K562 (cell line): Measurements from ENCODE around the gene NUB1. TPM values are rescaled to one million over a fixed set of nuclear protein-coding genes. Genes with fewer than 3 reads are reported as not detected.

Experiments used
- ATAC-seq: fragments of 200-7000 bp; cut with Tn5 transposase; 3 replicates; pipeline ENCODE4 v1.9.1; 2020; ENCODE audit warnings: moderate library complexity
- BruUV-seq: library from RNA; stranded (reverse); fragments of 400-500 nt; replicated peaks from 2 replicates; lab custom pipeline; 2021; lab: Mats Ljungman, UMichigan
- CTCF ChIA-PET: fragments of 300-600 bp; formaldehyde crosslinking; extraction: SDS; loops from one replicate; lab custom pipeline; 2021; ENCODE audit warnings: low intra/inter-chr PET ratio; lab: Yijun Ruan, JAX
- POLR2A ChIA-PET: fragments of 300-600, 350-650 bp; sonication (Branson Sonifier 250); formaldehyde crosslinking; extraction: SDS; loops from one replicate; lab custom pipeline; 2021; ENCODE audit warnings: antibody characterized with exemption, inconsistent platforms; lab: Yijun Ruan, JAX
- DNase-seq, 4 experiments: peaks; one replicate each; pipeline versions ENCODE4 v3.0.0 to v3.0.0-alpha.2; 2011 to 2018; ENCODE audit warnings: low spot score in 3 of 4, mixed read lengths in 3 of 4; ENCODE audit errors: extremely low read depth in 1 of 4
- FAIRE-seq: peaks from 2 replicates; lab custom pipeline; 2011; peaks lifted over from hg19 to GRCh38; lab: Jason Lieb, UNC
- H2AFZ ChIP-seq: 2 replicates; pipeline ENCODE4 v1.6.0; 2011; ENCODE audit warnings: low read depth, low read length, control low read depth, inconsistent platforms
- H3K27ac ChIP-seq: fragments of 200-600 bp; 3 replicates; pipeline ENCODE4 v1.8.0; 2011; ENCODE audit warnings: low read depth, mild to moderate bottlenecking, control low read depth, inconsistent platforms, low read length, moderate library complexity, mixed read lengths; ENCODE audit errors: extremely low read depth
- H3K27me3 ChIP-seq, 2 experiments: fragments of 300-600 bp in 1 of 2; 2 replicates in 1 of 2; 3 replicates in 1 of 2; pipeline versions ENCODE4 v1.6.0 to v1.8.0; 2011; ENCODE audit warnings: inconsistent platforms in 2 of 2, low read length in 2 of 2, mild to moderate bottlenecking in 1 of 2, mixed read lengths in 1 of 2, moderate library complexity in 1 of 2; ENCODE audit not compliant: control insufficient read depth in 2 of 2, insufficient read depth in 2 of 2
- H3K36me3 ChIP-seq: fragments of 300-600 bp; 3 replicates; pipeline ENCODE4 v1.8.0; 2011; ENCODE audit warnings: mild to moderate bottlenecking, low read length, inconsistent platforms; ENCODE audit not compliant: control insufficient read depth, insufficient read depth
- H3K4me1 ChIP-seq, 2 experiments: fragments of 200-600 bp in 1 of 2; replicated peaks in 1 of 2; 2 replicates in 1 of 2; 3 replicates in 1 of 2; pipeline versions ENCODE4 v1.5.1 to v1.8.0; 2011; ENCODE audit warnings: inconsistent platforms in 2 of 2, low read length in 2 of 2, mild to moderate bottlenecking in 1 of 2, mixed read lengths in 1 of 2, moderate library complexity in 1 of 2; ENCODE audit not compliant: control insufficient read depth in 2 of 2, insufficient read depth in 2 of 2
- H3K4me2 ChIP-seq: 2 replicates; pipeline ENCODE4 v1.6.1; 2011; ENCODE audit warnings: low read length, control low read depth, inconsistent platforms, mixed read lengths; ENCODE audit not compliant: insufficient read depth
- H3K4me3 ChIP-seq: fragments of 200-600 bp; sonication (generic), shearing (Covaris generic); 2 replicates; pipeline ENCODE4 v1.5.1; 2016; ENCODE audit warnings: control low read depth, inconsistent platforms
- H3K79me2 ChIP-seq: fragments of 200-600 bp; 3 replicates; pipeline ENCODE4 v1.8.0; 2011; ENCODE audit warnings: low read length, inconsistent platforms; ENCODE audit not compliant: control insufficient read depth, insufficient read depth
- H3K9ac ChIP-seq, 2 experiments: 2 replicates each; pipeline versions ENCODE4 v1.6.0 to v1.6.1; 2011; ENCODE audit warnings: low read depth in 2 of 2, low read length in 2 of 2, control low read depth in 1 of 2, inconsistent platforms in 1 of 2, mild to moderate bottlenecking in 1 of 2, mixed read lengths in 1 of 2; ENCODE audit not compliant: insufficient read depth in 1 of 2
- H3K9me1 ChIP-seq: one replicate; pipeline ENCODE4 v1.6.0; 2011; ENCODE audit warnings: inconsistent platforms, mild to moderate bottlenecking, low read length, moderate library complexity; ENCODE audit not compliant: control insufficient read depth, insufficient read depth
- H3K9me3 ChIP-seq: replicated peaks from 2 replicates; pipeline ENCODE4 v1.5.1; 2011; ENCODE audit warnings: low read depth, low read length, inconsistent platforms; ENCODE audit not compliant: control insufficient read depth, insufficient read depth
- H4K20me1 ChIP-seq: replicated peaks from 2 replicates; pipeline ENCODE4 v1.6.1; 2011; ENCODE audit warnings: low read length, inconsistent platforms, mixed read lengths; ENCODE audit not compliant: control insufficient read depth, insufficient read depth
- CREB5 ChIP-seq: fragments of 250-450 bp; sonication (Bioruptor Pico); IDR thresholded peaks from 2 replicates; pipeline ENCODE4 v1.5.0; 2020; ENCODE audit warnings: mild to moderate bottlenecking
- JUND ChIP-seq, 2 experiments: IDR thresholded peaks; 2 replicates in 1 of 2; 3 replicates in 1 of 2; pipeline ENCODE4 v1.6.1; 2011; ENCODE audit warnings: borderline replicate concordance in 2 of 2, low read depth in 2 of 2, low read length in 2 of 2, improper control_type of control experiment in 1 of 2, missing biosample characterization in 1 of 2, missing genetic modification characterization in 1 of 2, missing genetic modification reagents in 1 of 2
- KLF1 ChIP-seq: fragments of 450-650 bp; IDR thresholded peaks from 2 replicates; pipeline ENCODE4 v1.6.1; 2016; ENCODE audit warnings: missing genetic modification characterization, missing compliant biosample characterization
- SIRT6 ChIP-seq: IDR thresholded peaks from one replicate; pipeline ENCODE4 v1.6.1; 2012; ENCODE audit warnings: low read depth, mild to moderate bottlenecking, control low read depth, inconsistent platforms, low read length, moderate library complexity
- XRCC5 ChIP-seq: fragments of 200-400 bp; formaldehyde crosslinking; IDR thresholded peaks from 2 replicates; pipeline ENCODE4 v1.6.1; 2017; ENCODE audit warnings: low read depth, mild to moderate bottlenecking, low read length
- ZNF143 ChIP-seq: sonication (generic); formaldehyde crosslinking; IDR thresholded peaks from 2 replicates; pipeline ENCODE4 v1.9.0; 2022; ENCODE audit warnings: mild to moderate bottlenecking, missing genetic modification reagents
- WGBS: fragments of 100-300 bp; shearing (Covaris generic); methylation state at CpG from one replicate; pipeline ENCODE4 v1.1.6; 2016; ENCODE audit warnings: low coverage, mixed read lengths; ENCODE audit not compliant: insufficient coverage; ENCODE audit errors: missing lambda C conversion rate; 5-methylcytosine and 5-hydroxymethylcytosine counted together
- in situ Hi-C: fragments of 300-500 bp; cut with MboI; formaldehyde crosslinking; loops from 4 replicates; pipeline ENCODE4 v1.15.0; 2018; ENCODE audit warnings: inconsistent platforms, mixed read lengths
- intact Hi-C: fragments of 100-400 bp; cut with micrococcal nuclease; formaldehyde crosslinking; loops from 2 replicates; pipeline ENCODE4 v1.14.2; 2022
- polyA plus RNA-seq, 8 experiments: library from polyadenylated mRNA; depleted of rRNA in 4 of 8; stranded (reverse) in 5 of 8; unstranded in 3 of 8; fragments of >200 nt; fragmentation: Nextera tagmentation in 2 of 8; fragmentation: Illumina TruSeq in 1 of 8; extraction: Ambion mirVana in 2 of 8; extraction: Trizol in 1 of 8; gene quantifications; 2 replicates each; pipeline versions ENCODE4 v1.2.1 to v1.2.3, GENCODE V29; 2011 to 2014; ENCODE audit warnings: inconsistent platforms in 1 of 8, missing spikeins in 1 of 8
- total RNA-seq, 7 experiments: library from RNA; depleted of rRNA in 6 of 7; stranded (reverse); fragments of >200 nt in 6 of 7; fragmentation: Illumina TruSeq in 2 of 7; extraction: Trizol in 2 of 7; gene quantifications; 2 replicates each; pipeline versions ENCODE4 v1.2.1 to v1.2.3, GENCODE V29; 2011 to 2021; ENCODE audit warnings: low replicate concordance in 1 of 7
- TF ChIP-seq, protein P1 (sequence below): fragments of 200-800 bp; sonication (Bioruptor generic); IDR thresholded peaks from 2 replicates; pipeline ENCODE4 v1.6.1; 2016; ENCODE audit warnings: missing genetic modification characterization, missing compliant biosample characterization
- TF ChIP-seq, protein P2 (sequence below): sonication (generic); formaldehyde crosslinking; IDR thresholded peaks from 2 replicates; pipeline ENCODE4 v1.8.0; 2022; ENCODE audit warnings: missing genetic modification reagents, mild to moderate bottlenecking, borderline replicate concordance
- TF ChIP-seq, protein P3 (sequence below), 2 experiments: fragments of 450-650 bp in 1 of 2; sonication (generic) in 1 of 2; formaldehyde crosslinking in 1 of 2; IDR thresholded peaks in 1 of 2; conservative IDR thresholded peaks in 1 of 2; 2 replicates each; pipeline versions ENCODE4 v1.6.1 to v1.8.1; 2016 to 2023; ENCODE audit warnings: mild to moderate bottlenecking in 2 of 2, moderate library complexity in 2 of 2, inconsistent platforms in 1 of 2, missing genetic modification reagents in 1 of 2

Gene NUB1
- total and polyA plus RNA-seq, 9 of the 15 experiments (the other 6 are each of a cell fraction or from before 2014, with no cell fraction given): 43.2 to 159 (median 85.2) TPM

GRCh38 chr7:151415375-151416105 lies 73.9 kb downstream of the NUB1 start:
- Histone ChIP-seq H3K9me1 (no peaks in the 10 kb centered on the region), H3K36me3 (no peaks in the 10 kb centered on the region), H3K27me3 (peaks cover 4 to 14% of the 10 kb centered on the region in 2 experiments; a peak in 3 of 5 replicates), H3K9ac (no peak overlapping the region), H3K27ac (no peak overlapping the region), H4K20me1 (no peaks in the 10 kb centered on the region), H3K4me2 (no peak overlapping the region), H3K79me2 (no peaks in the 10 kb centered on the region), H3K4me1 (peaks cover 11 to 12% of the 10 kb centered on the region in 2 experiments), H3K4me3 (no peak overlapping the region), H2AFZ (no peak overlapping the region), H3K9me3 (peaks cover 8% of the 10 kb centered on the region; the same call in 1 of the 2 replicates)
- ATAC-seq (0 out of 3 replicates have a peak, but pooled peaks have one; percentile 23), DNase-seq (no peak), FAIRE-seq (no peak)
- no TSS peak for BruUV-seq
- in situ Hi-C loops (no loop called here), intact Hi-C loops (no loop called here)
- WGBS: 11% methylated on average over 3 of the region's 3 CpGs
- ChIA-PET CTCF (no interaction called here), POLR2A (interaction anchor here (0.7 to 0.9 kb wide), 2 partner anchors 7 to 8 kb away, joined by 4 to 5 read pairs; no protein-coding TSS in a partner anchor)
- TF ChIP-seq XRCC5 (no peak), SIRT6 (no peak), JUND (IDR thresholded peaks at IDR 0.05; ENCODE audit: borderline replicate concordance, low read depth, low read length) (no peak), JUND (tag; IDR thresholded peaks at IDR 0.05; ENCODE audit: borderline replicate concordance, low read depth, low read length) (no peak), ZNF143 (CRISPR knock-in tag) (no peak), CREB5 (CRISPR knock-in tag) (no peak), KLF1 (tag) (no peak)
- TF ChIP-seq, protein P1, sequence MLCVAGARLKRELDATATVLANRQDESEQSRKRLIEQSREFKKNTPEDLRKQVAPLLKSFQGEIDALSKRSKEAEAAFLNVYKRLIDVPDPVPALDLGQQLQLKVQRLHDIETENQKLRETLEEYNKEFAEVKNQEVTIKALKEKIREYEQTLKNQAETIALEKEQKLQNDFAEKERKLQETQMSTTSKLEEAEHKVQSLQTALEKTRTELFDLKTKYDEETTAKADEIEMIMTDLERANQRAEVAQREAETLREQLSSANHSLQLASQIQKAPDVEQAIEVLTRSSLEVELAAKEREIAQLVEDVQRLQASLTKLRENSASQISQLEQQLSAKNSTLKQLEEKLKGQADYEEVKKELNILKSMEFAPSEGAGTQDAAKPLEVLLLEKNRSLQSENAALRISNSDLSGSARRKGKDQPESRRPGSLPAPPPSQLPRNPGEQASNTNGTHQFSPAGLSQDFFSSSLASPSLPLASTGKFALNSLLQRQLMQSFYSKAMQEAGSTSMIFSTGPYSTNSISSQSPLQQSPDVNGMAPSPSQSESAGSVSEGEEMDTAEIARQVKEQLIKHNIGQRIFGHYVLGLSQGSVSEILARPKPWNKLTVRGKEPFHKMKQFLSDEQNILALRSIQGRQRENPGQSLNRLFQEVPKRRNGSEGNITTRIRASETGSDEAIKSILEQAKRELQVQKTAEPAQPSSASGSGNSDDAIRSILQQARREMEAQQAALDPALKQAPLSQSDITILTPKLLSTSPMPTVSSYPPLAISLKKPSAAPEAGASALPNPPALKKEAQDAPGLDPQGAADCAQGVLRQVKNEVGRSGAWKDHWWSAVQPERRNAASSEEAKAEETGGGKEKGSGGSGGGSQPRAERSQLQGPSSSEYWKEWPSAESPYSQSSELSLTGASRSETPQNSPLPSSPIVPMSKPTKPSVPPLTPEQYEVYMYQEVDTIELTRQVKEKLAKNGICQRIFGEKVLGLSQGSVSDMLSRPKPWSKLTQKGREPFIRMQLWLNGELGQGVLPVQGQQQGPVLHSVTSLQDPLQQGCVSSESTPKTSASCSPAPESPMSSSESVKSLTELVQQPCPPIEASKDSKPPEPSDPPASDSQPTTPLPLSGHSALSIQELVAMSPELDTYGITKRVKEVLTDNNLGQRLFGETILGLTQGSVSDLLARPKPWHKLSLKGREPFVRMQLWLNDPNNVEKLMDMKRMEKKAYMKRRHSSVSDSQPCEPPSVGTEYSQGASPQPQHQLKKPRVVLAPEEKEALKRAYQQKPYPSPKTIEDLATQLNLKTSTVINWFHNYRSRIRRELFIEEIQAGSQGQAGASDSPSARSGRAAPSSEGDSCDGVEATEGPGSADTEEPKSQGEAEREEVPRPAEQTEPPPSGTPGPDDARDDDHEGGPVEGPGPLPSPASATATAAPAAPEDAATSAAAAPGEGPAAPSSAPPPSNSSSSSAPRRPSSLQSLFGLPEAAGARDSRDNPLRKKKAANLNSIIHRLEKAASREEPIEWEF (CRISPR knock-in tag): no peak
- TF ChIP-seq, protein P2, sequence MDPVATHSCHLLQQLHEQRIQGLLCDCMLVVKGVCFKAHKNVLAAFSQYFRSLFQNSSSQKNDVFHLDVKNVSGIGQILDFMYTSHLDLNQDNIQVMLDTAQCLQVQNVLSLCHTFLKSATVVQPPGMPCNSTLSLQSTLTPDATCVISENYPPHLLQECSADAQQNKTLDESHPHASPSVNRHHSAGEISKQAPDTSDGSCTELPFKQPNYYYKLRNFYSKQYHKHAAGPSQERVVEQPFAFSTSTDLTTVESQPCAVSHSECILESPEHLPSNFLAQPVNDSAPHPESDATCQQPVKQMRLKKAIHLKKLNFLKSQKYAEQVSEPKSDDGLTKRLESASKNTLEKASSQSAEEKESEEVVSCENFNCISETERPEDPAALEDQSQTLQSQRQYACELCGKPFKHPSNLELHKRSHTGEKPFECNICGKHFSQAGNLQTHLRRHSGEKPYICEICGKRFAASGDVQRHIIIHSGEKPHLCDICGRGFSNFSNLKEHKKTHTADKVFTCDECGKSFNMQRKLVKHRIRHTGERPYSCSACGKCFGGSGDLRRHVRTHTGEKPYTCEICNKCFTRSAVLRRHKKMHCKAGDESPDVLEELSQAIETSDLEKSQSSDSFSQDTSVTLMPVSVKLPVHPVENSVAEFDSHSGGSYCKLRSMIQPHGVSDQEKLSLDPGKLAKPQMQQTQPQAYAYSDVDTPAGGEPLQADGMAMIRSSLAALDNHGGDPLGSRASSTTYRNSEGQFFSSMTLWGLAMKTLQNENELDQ (CRISPR knock-in tag): no peak
- TF ChIP-seq, protein P3, sequence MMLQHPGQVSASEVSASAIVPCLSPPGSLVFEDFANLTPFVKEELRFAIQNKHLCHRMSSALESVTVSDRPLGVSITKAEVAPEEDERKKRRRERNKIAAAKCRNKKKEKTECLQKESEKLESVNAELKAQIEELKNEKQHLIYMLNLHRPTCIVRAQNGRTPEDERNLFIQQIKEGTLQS (IDR thresholded peaks at IDR 0.05): 0 out of 2 replicates have a peak, but pooled peaks have one; percentile 24
- TF ChIP-seq, protein P3 (CRISPR knock-in tag; conservative IDR thresholded peaks at IDR 0.05): no peak
